A673 (cell line): ENCODE measurements around the gene PEAK3.

Experiments used
- CTCF ChIP-seq: fragments of 300-800, 200-600 bp; sonication (generic); conservative IDR thresholded peaks from 2 replicates; pipeline ENCODE4 v1.5.1; 2017; ENCODE audit warnings: low read depth, mild to moderate bottlenecking, antibody characterized with exemption, low read length, moderate library complexity, mixed read lengths
- EZH2 ChIP-seq: fragments of 200-600 bp; sonication (generic); IDR thresholded peaks from 2 replicates; pipeline ENCODE4 v1.6.1; 2017; ENCODE audit warnings: borderline replicate concordance, low read depth, mild to moderate bottlenecking, mixed read lengths, antibody characterized with exemption, low read length; ENCODE audit not compliant: poor library complexity, severe bottlenecking

- TF ChIP-seq CTCF: no peak
- no peak for TF ChIP-seq EZH2
Measured at GRCh38 chr19:2237051-2237868, 44.7 kb downstream of the PEAK3 start.
